Activated CD8-positive, alpha-beta memory T cell treated with anti-CD3 and anti-CD28 coated beads, Interleukin-2, amount 50 U/mL, for 24 hours (primary cell): Measurements from ENCODE around the gene R3HDM4.
"Not testable (repeated sequence)": the region's sequence is repeated elsewhere in the genome, so short reads cannot be mapped to it uniquely, and the experiment has no call there.

ENCODE experiments used
- DNase-seq: peaks from one replicate; pipeline ENCODE4 v3.0.0-alpha.2; 2020; ENCODE audit errors: extremely low read depth

R3HDM4 gene

DNA sequence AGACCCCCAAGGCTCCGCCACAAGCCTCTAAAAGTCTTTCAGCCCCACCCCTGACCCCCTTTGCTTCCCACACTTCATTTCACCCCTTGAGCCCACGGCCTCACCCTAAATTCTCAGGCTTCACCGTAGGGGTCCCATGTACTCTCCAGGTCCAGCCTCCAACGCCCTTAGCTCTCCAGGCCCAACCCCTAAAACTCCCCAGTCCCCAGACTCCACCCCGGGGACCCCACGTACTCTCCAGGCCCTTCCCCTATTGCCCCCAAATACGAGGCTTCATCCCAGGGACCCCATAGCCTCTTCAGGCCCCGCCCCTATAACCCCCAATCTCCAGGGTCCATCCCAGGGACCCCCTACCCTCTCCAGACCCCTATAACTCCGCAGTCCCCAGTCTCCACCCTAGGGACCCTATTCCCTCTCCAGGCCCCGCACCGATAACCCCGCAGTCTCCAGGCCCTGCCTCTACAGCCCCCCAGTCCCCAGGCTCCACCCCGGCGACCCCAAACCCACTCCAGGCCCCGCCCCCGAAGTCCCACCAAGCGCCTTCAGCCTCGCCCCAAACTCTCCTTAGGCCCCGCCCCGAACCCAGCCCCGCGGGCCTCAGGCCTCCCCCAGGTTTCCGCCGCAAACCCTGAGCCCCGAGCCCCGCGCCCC is 20.7 kb downstream of the R3HDM4 start:
- DNase-seq = no peak

DNA sequence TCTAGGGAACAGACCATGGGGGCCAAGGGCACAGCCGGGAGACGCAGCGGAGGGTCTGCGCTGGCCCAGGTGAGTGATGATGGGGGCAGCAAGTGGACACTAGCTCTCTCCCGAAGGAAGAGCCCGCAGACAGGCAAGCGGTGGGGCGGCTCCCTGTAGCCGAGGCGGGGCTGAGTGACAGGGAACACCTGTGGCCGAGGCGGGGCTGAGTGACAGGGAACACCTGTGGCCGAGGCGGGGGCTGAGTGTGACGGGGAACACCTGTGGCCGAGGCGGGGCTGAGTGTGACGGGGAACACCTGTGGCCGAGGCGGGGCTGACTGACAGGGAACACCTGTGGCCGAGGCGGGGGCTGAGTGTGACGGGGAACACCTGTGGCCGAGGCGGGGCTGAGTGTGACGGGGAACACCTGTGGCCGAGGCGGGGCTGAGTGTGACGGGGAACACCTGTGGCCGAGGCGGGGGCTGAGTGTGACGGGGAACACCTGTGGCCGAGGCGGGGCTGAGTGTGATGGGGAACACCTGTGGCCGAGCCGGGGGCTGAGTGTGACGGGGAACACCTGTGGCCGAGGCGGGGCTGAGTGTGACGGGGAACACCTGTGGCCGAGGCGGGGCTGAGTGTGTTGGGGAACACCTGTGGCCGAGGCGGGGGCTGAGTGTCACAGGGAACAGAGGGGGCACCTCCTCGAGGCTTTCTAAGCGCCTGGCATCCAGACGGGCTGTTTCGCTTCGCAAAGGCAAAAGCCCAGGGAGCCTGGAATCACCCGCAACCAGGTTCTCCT is 21.4 kb downstream of the R3HDM4 start:
- not testable (repeated sequence) for DNase-seq

DNA sequence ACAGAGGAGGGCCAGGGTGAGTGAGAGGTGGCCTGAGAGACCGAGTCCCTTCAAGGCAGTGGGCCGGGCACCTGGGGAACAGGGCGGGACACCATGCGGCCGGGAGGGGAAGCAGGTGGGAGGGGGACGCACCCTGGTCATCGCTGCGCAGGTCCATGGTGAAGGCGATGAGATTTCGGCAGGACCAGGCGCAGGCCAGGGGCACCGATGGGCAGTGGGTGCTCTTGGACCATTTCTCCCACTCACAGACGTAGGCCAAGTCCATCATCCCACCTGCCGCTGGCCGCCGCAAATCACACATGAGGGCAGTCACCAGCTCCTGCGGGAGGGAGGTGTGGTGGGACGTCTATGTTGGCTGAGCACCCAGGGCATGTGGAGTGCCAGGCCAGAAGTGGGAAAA is 22.2 kb downstream of the R3HDM4 start:
- DNase-seq = no peak

DNA sequence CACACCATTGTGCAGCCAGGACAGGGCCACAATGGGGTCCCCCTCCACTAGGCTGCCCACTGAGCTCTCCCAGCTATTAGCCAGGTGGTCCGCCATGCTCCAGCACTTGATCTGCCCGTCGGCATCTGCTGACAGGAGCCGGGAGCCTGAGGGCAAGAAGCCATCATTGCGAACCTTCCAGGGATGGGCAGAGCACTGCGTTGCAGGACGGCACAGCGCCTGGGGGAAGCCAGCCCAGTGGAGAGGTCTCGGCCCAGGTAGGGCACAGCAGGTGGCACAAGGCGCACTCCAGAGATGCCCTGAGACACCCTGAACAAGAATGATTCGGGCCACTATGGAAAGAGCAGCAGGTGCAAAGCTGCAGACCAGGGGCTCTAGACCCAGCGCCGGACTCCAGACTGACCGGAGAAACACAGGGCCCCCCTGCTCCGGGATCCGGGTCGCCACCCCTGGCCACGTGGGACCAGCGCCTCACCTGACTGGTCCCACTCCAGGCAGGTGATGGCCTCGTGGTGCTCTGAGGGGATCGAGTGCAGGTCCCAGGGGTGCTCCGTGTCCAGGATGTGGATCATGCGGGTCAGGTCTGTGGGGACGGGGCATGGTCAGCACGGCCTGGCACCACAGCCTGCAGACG is 23.2 kb downstream of the R3HDM4 start:
- no peak for DNase-seq

DNA sequence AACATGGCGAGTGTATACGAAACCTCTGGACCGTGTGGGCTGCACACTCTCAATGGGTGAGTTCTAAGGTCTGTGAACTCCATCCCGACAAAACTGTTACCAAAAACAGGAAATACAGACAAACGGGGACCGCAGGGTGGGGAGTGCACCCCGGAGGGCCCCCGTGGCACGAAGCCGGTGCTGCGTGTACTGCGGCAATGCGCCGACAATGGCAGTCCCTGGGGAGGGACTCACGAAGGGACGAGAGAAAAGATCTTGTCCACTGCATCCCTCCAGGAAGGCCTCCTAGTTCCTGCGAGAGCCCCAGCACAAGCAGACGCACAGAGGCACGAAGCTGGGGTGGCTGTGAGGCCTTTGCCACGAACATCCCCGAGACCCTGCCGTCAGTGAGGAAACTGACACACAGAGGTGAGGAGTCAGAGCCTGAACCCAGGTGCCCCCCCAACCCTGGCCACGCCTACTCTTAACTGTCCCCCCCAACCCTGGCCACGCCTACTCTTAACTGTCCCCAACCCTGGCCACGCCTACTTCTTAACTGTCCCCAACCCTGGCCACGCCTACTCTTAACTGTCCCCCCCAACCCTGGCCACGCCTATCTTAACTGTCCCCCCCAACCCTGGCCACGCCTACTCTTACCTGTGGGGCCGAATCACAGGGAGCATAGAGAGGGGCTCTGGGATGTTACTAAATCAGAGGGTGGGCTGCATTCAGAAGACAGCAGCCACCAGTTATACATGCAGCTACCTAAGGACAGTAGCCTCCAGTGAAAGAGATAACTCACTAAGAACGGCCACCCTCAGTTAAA is 24.2 kb downstream of the R3HDM4 start:
- DNase-seq = no peak

DNA sequence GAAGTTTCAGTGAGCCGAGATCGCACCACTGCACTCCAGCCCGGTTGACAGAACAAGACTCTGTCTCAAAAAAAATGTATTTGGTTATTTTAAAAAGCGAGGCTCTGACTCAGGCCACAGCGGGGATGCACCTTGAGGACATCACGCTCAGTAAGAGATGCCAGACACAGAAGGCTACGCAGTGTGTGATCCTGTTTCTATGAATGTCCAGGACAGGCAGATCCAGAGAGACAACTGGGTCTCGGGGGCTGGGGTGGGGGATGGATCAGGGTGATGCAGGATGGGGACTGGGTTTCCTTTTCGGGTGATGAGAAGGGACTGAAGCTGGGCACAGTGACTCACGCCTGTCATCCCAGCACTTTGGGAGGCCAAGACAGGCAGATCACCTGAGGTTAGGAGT is 25.4 kb downstream of the R3HDM4 start:
- DNase-seq = no peak

DNA sequence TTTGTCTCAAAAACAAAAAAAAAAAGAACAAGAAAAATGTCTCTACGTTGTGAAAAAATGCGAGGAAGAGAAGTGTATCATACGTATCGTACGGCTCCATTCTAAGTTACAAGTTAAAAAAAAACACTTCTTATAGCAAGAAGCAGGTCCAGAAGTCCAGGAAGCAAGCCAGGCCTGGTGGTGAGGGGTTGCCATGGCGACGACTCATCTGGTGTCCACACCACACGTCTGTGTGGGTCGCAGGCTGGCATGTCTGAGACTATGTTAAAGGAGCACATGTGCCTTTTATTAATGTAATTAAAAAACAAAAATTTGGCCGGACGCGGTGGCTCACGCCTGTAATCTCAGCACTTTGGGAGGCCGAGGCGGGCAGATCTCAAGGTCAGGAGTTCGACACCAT is 25.9 kb downstream of the R3HDM4 start:
- no peak for DNase-seq

DNA sequence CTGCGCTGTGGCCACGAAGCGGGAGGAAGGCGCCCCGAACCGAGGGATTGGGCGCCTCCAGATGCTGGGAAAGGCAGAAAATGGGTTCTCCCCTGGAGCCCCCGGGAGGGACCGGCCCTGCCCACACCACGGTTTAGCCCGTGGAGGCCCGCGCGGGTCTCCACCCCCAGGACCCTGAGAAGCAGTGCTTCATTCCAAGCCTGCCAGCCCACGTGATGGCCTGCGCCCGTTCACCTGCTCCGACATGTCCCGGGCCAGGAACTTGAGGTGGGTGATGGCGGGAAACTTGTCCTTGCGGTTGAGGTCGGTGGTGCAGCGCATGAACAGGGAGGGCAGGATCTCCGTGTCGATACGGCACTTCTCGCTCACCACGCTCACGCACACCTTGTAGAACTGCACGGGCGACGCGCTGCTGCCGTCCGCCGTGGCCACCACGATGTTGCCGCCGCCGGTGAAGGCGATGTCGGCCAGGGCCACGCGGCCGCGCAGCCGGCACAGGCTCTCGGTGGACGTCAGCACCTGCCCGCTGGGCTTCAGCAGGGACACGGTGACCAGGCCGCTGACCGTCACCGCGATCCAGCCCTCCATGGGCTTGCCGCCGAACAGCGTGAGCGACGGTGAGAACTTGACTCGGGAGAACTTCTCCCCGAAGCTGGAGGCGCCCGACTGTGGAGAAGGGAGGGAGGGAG is 27.3 kb downstream of the R3HDM4 start:
- no peak for DNase-seq

DNA sequence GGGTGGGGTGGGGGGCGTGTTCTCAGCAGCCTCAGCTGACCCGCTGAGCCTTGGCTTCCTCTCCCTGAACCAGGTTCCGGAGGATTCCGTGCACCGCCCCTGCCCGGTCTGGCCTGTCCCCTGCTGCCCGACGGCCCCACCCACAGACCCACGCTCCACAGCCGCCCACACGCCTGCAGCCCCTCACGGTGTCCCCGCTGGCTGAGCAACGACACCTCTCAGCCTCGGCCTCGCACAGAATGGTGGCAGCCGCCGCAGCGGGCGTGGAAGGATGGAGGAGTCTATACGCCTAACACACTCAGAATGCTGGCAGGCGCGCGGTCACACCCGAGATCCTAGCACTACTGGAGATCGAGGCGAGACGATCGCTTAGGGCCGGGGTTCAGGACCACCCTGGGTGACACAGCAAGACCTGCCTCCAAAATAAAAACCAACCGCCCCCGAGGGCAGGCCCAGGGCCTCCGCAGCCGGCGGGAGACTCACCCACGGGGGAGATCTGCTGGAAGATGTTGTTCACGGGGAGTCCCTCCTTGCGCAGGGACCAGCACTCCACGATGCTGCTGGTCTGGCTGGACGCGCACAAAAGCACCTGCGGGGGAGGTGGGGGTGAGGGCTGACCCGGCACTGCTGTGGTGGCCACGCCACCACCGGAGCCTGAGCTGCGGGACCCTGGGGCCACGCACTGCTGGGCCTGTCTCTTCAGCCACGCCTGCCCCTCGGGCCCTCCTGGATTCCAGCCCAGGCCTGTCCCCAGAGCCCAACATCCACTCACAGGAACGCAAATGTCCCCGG is 28.4 kb downstream of the R3HDM4 start:
- DNase-seq = no peak

DNA sequence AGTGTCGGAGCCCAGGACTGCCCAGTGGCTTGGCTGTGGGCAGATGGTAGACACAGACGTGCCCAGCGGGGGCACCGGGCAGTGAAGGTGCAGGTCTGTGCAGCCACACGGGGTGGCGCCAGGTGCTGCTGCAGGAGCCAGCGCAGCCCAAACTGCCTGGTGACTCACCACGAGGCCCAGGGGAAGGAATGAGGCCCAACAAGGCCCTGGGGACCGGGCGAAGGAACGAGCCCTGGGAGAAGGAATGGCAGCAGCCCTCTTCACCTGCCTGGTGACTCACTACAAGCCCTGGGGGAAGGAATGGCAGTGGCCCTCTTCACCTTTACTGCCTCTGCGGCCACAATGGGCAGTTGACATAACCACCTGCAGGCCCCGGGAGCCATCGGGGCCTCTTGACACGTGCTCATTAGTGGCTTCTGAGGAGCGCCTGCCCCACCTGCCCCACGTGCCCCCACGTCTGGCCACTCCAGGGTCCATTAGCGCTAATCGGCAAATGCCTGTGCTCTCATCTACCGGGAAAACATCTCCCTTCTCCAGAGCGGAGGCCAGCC is 29.3 kb downstream of the R3HDM4 start:
- no peak for DNase-seq

DNA sequence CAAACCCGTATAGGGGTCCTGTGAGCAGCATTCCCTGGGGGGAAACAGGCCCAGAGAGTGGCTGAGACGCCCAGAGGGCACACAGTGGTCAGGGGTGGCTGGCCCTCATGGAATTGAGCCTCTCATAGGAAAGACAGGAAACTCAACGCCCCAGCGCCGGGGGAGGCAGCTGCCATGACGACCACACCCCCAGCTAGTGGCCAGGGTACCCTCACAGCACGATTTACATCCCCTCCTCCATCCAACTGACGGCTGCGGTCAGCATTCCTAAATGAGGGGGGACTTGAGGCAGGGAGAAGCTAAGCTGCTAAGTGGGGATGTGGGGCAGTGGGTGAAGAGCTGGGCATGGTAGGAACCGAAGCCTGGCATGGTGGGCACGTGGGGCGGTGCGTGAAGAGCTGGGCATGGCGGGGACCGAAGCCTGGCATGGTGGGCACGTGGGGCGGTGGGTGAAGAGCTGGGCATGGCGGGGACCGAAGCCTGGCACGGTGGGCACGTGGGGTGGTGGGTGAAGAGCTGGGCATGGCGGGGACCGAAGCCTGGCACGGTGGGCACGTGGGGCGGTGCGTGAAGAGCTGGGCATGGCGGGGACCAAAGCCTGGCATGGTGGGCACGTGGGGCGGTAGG is 30.0 kb downstream of the R3HDM4 start:
- no peak for DNase-seq

DNA sequence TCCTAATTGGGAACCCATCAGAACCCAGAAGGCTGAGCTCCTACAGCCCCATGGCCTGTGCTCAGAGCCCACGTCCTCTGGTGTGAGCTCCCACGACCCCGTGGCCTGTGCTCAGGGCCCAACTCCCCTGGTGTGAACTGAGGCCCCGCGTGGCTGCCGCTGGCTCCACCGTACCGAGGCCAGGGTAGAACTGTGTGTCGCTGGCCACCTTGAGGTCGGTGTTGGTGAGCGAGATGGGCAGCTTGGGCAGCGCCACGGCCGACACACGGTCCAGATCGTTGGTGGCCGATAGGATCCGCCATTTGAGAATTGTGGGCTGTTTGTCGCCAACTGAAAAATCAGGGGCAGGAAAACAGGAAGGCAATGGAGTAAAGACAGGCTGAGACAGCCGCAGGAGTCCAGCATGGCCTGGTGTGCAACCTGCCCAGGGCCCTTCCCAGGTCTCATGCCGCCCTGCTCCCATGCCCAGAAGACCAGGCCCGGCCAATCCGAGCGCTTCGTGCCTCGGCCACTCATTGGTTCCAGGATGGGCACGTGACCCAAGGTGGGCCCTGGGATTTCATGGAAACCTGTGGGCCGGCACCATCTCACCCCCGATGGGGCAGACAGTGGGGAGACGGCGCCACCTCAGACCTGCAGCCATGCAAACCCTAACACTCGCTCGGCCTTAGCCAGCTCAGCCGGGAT is 31.5 kb downstream of the R3HDM4 start:
- DNase-seq = no peak

DNA sequence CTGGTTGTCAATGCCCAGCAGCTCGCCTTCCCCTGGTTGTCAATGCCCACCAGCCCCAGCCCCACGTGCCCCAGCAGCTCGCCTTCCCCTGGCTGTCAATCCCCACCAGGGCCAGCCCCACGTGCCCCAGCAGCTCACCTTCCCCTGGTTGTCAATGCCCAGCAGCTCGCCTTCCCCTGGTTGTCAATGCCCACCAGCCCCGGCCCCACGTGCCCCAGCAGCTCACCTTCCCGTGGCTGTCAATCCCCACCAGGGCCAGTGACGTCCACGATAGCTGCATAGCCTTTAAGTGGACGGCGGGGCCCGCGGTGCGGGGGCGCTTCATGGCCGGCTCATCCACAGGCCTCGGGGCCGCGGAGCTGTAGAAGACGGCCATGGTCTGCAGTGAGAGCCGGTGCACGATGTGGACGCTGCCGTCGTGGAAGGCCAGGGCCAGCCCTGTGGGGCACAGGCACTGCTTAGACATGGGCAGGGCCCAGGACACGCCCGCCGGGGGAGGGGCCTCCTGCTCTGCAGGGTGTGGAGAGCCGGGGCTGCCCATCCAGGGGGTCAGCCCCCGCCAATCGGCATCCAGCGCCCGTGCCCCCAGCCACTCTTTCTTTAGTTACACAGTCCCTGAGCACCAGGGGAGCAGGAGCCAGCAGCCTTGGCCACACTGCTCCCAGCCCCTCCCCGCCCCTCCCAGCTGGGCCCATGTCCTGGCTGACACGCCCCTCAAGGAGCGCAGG is 33.1 kb downstream of the R3HDM4 start:
- no peak for DNase-seq

DNA sequence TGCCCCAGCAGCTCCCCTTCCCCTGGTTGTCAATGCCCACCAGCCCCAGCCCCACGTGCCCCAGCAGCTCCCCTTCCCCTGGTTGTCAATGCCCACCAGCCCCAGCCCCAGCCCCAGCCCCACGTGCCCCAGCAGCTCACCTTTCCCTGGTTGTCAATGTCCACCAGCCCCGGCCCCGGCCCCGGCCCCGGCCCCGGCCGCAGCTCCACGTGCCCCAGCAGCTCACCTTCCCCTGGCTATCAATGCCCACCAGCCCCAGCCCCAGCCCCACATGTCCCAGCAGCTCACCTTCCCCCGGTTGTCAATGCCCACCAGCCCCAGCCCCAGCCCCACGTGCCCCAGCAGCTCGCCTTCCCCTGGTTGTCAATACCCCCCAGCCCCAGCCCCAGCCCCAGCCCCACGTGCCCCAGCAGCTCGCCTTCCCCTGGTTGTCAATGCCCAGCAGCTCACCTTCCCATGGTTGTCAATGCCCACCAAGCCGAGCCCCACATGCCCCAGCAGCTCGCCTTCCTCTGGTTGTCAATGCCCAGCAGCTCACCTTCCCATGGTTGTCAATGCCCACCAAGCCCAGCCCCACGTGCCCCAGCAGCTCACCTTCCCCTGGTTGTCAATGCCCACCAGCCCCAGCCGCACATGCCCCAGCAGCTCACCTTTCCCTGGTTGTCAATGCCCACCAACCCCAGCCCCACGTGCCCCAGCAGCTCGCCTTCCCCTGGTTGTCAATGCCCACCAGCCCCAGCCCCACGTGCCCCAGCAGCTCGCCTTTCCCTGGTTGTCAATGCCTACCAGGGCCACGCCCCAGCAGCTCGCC is 34.1 kb downstream of the R3HDM4 start:
- DNase-seq = not testable (repeated sequence)

DNA sequence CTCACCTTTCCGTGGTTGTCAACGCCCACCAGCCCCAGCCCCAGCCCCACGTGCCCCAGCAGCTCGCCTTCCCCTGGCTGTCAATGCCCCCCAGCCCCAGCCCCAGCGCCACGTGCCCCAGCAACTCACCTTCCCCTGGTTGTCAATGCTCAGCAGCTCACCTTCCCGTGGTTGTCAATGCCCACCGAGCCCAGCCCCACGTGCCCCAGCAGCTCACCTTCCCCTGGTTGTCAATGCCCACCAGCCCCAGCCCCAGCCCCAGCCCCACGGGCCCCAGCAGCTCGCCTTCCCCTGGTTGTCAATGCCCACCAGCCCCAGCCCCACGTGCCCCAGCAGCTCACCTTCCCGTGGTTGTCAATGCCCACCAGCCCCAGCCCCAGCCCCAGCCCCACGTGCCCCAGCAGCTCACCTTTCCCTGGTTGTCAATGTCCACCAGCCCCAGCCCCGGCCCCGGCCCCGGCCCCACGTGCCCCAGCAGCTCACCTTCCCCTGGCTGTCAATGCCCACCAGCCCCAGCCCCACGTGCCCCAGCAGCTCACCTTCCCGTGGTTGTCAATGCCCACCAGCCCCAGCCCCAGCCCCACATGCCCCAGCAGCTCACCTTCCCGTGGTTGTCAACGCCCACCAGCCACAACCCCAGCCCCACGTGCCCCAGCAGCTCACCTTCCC is 34.9 kb downstream of the R3HDM4 start:
- not testable (repeated sequence) for DNase-seq

DNA sequence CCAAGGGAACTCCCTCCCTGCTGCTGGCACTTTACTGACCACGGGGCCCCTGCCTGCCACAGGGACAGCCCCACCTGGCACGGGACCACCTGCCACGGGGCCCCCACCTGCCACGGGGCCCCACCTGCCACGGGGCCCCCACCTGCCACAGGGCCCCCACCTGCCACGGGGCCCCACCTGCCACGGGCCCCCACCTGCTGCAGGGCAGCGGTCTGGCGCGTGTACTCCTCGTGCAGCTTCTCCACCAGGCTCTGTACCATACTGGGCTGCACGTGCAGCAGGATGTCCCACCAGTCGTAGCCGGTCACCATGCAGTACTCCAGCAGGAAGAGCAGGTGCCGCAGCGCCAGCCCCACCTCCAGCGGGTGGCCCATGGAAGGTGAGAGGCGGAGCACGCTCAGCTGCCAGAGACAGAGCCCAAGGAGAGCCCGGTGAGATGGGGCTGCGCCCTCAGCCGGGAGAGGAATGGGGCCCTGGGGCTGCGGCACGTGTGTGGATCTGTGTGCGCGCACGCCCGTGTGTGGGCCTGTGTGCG is 36.2 kb downstream of the R3HDM4 start:
- DNase-seq = no peak

DNA sequence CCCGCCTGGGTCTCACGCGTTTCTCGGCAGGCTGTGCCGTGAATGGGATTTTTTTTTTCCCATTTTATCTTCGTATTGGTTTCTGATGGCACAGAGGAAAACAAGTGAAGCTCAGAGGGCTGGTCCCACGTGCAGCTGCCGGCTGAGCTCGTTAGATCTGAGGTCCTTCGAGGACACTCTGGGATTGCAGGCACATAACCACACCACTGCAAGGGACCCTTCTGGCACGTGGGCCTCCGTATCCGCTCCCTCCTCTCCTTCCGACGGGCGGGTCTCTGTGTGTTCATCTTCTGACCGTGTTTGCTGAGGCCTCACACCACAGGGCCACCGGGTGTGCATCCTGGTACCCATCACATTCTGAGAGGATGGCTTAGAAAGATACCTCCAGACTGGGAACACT is 36.9 kb downstream of the R3HDM4 start:
- DNase-seq = no peak
